Immature natural killer cell (primary cell): ENCODE data around the gene CYP2B6. TPM values are rescaled to one million over a fixed set of nuclear protein-coding genes. Genes with fewer than 3 reads are reported as not detected.
"Not testable (repeated sequence)": the region's sequence is repeated elsewhere in the genome, so short reads cannot be mapped to it uniquely, and the experiment has no call there.

Experiments used
- DNase-seq, 3 donors: peaks; one replicate each; pipeline ENCODE4 v3.0.0; 2022; ENCODE audit warnings: mixed read lengths in 1 of 3
- H3K27ac Mint-ChIP-seq, 6 donors: one replicate each; pipeline ENCODE4 v1.8.0; 2020; ENCODE audit warnings: mixed read lengths in 6 of 6, mild to moderate bottlenecking in 5 of 6, inconsistent platforms in 4 of 6, moderate library complexity in 3 of 6
- H3K27me3 Mint-ChIP-seq, 3 donors: one replicate each; pipeline ENCODE4 v1.8.0; 2020 to 2021; ENCODE audit warnings: low read depth in 3 of 3, mild to moderate bottlenecking in 3 of 3, mixed read lengths in 3 of 3, moderate library complexity in 3 of 3, inconsistent platforms in 1 of 3
- H3K36me3 Mint-ChIP-seq, 3 donors: one replicate each; pipeline ENCODE4 v1.8.0; 2020; ENCODE audit warnings: mixed read lengths in 3 of 3, inconsistent platforms in 2 of 3, mild to moderate bottlenecking in 2 of 3
- H3K4me1 Mint-ChIP-seq, 2 donors: one replicate each; pipeline ENCODE4 v1.8.0; 2020; ENCODE audit warnings: inconsistent platforms in 2 of 2, mild to moderate bottlenecking in 2 of 2, mixed read lengths in 2 of 2, moderate library complexity in 1 of 2
- H3K4me3 Mint-ChIP-seq, 5 donors: one replicate each; pipeline ENCODE4 v1.8.0; 2020; ENCODE audit warnings: mild to moderate bottlenecking in 5 of 5, mixed read lengths in 5 of 5, inconsistent platforms in 3 of 5, moderate library complexity in 3 of 5
- H3K9me3 Mint-ChIP-seq, 6 donors: one replicate each; pipeline ENCODE4 v1.8.0; 2020; ENCODE audit warnings: mild to moderate bottlenecking in 6 of 6, mixed read lengths in 6 of 6, inconsistent platforms in 4 of 6, moderate library complexity in 3 of 6
- polyA plus RNA-seq, 3 donors: library from polyadenylated mRNA; unstranded; fragments of 300-500 nt; fragmentation: Illumina TruSeq; gene quantifications; one replicate each; pipeline ENCODE4 v1.2.3, GENCODE V29; 2021

CYP2B6 gene
- not detected for polyA plus RNA-seq

DNA sequence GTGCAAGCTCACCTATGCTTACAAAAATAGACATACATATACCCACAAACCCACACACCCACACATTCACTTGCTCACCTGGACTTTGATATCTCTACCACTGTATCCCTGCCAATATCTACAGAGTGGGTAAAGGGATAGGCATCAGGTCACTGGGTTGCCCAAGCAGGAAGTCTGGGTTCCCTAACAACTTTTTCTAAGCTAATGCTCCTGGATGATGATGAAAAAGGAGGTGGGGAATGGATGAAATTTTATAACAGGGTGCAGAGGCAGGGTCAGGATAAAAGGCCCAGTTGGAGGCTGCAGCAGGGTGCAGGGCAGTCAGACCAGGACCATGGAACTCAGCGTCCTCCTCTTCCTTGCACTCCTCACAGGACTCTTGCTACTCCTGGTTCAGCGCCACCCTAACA lies at the start of gene CYP2B6:
Gene CYP2B6, plus strand, starts transcription at position 311 of the 410 bp plus-strand sequence. Its CDS starts 24 bp downstream, at position 335.
- Mint-ChIP-seq H3K4me3 (no peak within 1 kb of the TSS), H3K36me3 (peaks cover 0 to 4% (median 0%) of the 10 kb centered on the region in 3 donors), H3K9me3 (peaks cover 0 to 12% (median 4%) of the 10 kb centered on the region in 6 donors), H3K27me3 (peaks cover 3 to 34% (median 9%) of the 10 kb centered on the region in 3 donors), H3K4me1 (no peaks in the 10 kb centered on the region), H3K27ac (no peak within 1 kb of the TSS)
- no peak for DNase-seq

DNA sequence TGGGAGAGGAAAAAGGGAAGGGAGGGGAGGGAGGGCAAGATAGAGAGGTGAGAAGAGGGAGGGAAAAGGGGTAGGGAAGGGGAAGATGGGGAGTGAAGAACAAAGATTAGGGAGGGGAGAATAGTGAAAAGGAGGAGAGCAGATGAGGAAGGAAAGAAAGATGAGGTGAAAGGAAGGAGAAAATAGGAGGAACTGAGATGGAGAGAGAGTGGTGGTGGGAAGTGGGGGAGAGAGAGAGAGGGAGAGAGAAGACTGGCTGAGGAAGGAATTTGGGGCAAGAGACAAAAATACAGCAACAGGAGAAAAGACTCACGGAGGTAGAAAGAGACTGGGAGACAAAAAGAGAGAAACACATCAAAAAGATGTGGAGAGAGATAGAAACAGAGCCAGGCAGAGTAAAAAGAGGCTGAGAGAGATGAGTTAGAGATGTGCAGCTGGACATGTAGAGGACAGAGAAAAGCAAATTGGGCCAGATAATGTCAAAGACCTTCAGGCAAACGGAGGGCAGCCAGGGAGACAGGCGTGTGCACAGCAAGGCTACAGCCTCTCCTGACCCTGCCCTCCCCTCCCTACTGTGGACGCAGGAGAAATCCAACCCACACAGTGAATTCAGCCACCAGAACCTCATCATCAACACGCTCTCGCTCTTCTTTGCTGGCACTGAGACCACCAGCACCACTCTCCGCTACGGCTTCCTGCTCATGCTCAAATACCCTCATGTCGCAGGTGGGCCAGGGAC lies 49.4 kb upstream of the CYP2B6 start:
- peaks cover 4 to 15% (median 6%) of the 10 kb centered on the region in 3 donors for H3K27me3 Mint-ChIP-seq
- H3K4me1 Mint-ChIP-seq, result no peaks in the 10 kb centered on the region
- H3K9me3 Mint-ChIP-seq, result no peaks in the 10 kb centered on the region
- no peak for DNase-seq
- no peak overlapping the region for H3K4me3 Mint-ChIP-seq
- no peak overlapping the region for H3K27ac Mint-ChIP-seq
- peaks cover 3 to 7% (median 3%) of the 10 kb centered on the region in 3 donors for H3K36me3 Mint-ChIP-seq

DNA sequence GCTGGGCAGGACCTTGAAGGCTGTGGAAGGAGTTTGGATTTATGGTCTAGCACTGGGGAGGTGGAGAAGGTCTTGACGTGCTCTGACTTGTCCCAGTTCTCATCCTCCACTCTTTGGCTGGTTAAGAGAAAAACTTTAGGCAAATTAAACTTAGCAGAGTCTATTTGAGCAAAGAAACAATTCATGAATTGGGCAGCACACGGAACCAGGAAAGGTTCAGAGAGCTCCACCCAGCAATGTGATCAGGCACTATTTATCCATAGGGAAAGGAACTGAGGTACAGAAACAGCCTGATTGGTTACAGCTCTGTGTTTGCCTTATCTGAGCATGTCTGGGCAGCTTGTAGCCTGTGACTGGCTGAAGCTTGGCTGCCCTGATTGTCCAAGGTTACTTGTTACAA lies 45.4 kb upstream of the CYP2B6 start:
- Mint-ChIP-seq H3K4me1 (no peaks in the 10 kb centered on the region), H3K4me3 (no peak overlapping the region), H3K27me3 (peaks cover 2 to 17% (median 5%) of the 10 kb centered on the region in 3 donors), H3K9me3 (no peaks in the 10 kb centered on the region), H3K27ac (no peak overlapping the region), H3K36me3 (no peaks in the 10 kb centered on the region)
- no peak for DNase-seq

DNA sequence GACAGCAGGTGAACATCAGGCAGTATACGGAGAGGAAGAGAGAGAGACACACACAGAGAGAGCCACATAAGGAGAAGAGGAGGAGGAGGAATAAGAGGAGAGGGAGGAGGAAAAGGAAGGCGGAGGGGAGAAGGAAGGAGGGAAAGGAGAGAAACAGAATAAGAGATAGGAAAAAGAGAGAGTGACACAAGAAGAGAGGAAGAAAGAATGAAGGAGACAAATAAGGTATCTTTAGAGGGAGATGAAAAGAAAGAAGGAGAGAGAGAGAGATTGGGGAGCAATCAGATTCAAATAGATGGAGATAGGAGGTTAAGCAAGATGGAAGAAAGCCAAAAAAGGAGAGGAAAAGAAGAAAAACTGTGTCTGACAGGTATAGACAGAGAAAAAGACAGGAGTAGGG lies 44.0 kb upstream of the CYP2B6 start:
- Mint-ChIP-seq H3K9me3 (peaks cover 0 to 3% (median under 1%) of the 10 kb centered on the region in 6 donors), H3K4me3 (no peak overlapping the region), H3K36me3 (no peaks in the 10 kb centered on the region), H3K4me1 (no peaks in the 10 kb centered on the region), H3K27ac (no peak overlapping the region), H3K27me3 (peaks cover 2 to 19% (median 5%) of the 10 kb centered on the region in 3 donors)
- no peak for DNase-seq

DNA sequence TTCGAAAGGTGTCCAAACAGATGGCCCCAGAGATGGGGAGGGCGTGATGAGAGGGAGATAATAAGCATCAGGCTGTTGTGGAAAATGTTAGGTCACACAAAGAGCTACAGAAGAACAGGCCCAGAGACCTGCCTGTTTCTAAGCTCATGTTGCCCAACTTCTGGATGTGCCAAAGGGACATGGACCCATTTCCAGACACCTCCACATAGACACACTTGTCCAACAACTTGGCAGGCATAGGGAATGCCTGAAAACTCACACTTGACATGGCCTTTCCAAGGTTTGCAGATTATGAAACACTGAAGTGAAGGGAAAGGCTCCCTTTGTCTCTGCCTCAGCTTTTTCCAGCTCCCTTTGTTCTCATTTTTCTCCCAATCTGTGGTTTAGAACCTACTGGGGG lies 43.5 kb upstream of the CYP2B6 start:
- Mint-ChIP-seq H3K27ac (peak overlapping the region in 1 of 6 donors; percentile 16), H3K4me3 (no peak overlapping the region), H3K9me3 (peaks cover under 1 to 6% (median 4%) of the 10 kb centered on the region in 6 donors), H3K27me3 (peaks cover 2 to 19% (median 6%) of the 10 kb centered on the region in 3 donors), H3K4me1 (no peaks in the 10 kb centered on the region), H3K36me3 (peaks cover 0 to 2% (median 0%) of the 10 kb centered on the region in 3 donors)
- no peak for DNase-seq

DNA sequence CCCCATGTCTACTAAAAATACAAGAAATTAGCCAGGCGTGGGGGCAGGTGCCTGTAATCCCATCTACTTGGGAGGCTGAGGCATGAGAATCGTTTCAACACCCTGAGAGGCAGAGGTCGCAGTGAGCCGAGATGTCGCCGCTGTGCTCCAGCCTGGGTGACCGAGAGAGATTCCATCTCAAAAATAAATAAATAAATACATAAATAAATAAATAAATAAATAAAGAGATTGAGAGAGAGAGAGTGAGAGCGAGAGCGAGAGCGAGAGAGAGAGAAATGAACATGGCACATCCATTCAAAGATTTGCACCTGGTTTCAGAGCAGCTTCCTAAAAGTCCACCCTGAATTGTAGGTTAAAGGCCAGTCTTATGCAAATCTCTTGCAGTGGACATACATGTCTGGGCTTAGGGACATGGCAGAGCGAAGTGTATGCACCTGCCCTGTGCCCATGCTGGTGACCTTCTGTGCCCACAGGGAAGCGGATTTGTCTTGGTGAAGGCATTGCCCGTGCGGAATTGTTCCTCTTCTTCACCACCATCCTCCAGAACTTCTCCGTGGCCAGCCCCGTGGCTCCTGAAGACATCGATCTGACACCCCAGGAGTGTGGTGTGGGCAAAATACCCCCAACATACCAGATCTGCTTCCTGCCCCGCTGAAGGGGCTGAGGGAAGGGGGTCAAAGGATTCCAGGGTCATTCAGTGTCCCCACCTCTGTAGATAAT lies 42.3 kb upstream of the CYP2B6 start:
- H3K4me3 Mint-ChIP-seq, result no peak overlapping the region
- H3K36me3 Mint-ChIP-seq, result peaks cover 0 to 6% (median 3%) of the 10 kb centered on the region in 3 donors
- peaks cover 11 to 17% (median 15%) of the 10 kb centered on the region in 6 donors for H3K9me3 Mint-ChIP-seq
- no peaks in the 10 kb centered on the region for H3K4me1 Mint-ChIP-seq
- no peak for DNase-seq
- H3K27ac Mint-ChIP-seq, result no peak overlapping the region
- H3K27me3 Mint-ChIP-seq, result peaks cover 2 to 19% (median 8%) of the 10 kb centered on the region in 3 donors

DNA sequence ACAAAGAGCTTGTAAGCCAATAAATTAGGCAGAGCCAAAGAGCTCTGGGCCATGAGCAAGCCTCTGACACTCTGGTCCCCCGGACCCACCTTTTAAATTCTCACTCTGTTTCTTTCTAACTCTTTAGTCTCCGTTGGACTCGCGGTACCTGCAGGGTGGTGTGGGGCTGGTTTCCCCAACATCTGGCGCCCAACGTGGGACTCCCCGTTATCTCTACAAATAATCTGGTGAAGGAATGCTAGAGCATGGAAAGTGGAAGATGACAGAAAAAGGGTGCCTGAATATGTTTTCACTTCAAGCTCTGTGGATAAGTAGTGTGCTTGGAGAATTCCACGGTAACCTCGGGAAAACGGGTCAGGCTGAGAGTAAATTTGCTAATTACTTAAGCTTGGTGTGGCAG lies 36.5 kb upstream of the CYP2B6 start:
- H3K36me3 Mint-ChIP-seq, result peaks cover 5 to 15% (median 8%) of the 10 kb centered on the region in 3 donors
- no peak overlapping the region for H3K4me3 Mint-ChIP-seq
- H3K9me3 Mint-ChIP-seq, result peaks cover 22 to 50% (median 40%) of the 10 kb centered on the region in 6 donors
- no peak for DNase-seq
- H3K4me1 Mint-ChIP-seq, result no peaks in the 10 kb centered on the region
- no peak overlapping the region for H3K27ac Mint-ChIP-seq
- peaks cover 0 to 9% (median 6%) of the 10 kb centered on the region in 3 donors for H3K27me3 Mint-ChIP-seq

DNA sequence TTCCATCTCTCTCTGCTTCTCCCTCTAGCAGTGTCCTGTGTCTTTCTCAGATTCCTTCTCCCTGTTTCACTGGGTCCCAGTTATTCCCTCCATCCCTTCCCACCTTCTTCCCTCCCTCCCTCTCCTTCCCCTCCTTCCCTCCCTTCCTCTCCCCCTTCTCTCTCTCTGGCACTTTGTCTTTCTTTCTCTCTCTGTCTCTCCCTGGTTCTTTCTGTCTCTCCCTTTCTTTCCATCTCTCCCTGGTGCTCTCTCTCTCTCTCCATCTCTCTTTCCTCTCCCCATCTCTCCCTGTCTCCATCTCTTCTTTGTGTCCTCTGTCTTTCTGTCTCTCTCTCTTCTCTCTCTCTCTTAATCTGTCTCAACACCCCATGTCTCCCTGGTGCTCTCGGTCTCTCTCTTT lies 31.7 kb upstream of the CYP2B6 start:
- Mint-ChIP-seq H3K27ac (no peak overlapping the region), H3K27me3 (peaks cover 0 to 4% (median 3%) of the 10 kb centered on the region in 3 donors), H3K36me3 (peaks cover 4 to 5% (median 5%) of the 10 kb centered on the region in 3 donors), H3K9me3 (peaks cover 4 to 28% (median 20%) of the 10 kb centered on the region in 6 donors), H3K4me1 (peaks cover 17 to 18% of the 10 kb centered on the region in 2 donors), H3K4me3 (no peak overlapping the region)
- no peak for DNase-seq

DNA sequence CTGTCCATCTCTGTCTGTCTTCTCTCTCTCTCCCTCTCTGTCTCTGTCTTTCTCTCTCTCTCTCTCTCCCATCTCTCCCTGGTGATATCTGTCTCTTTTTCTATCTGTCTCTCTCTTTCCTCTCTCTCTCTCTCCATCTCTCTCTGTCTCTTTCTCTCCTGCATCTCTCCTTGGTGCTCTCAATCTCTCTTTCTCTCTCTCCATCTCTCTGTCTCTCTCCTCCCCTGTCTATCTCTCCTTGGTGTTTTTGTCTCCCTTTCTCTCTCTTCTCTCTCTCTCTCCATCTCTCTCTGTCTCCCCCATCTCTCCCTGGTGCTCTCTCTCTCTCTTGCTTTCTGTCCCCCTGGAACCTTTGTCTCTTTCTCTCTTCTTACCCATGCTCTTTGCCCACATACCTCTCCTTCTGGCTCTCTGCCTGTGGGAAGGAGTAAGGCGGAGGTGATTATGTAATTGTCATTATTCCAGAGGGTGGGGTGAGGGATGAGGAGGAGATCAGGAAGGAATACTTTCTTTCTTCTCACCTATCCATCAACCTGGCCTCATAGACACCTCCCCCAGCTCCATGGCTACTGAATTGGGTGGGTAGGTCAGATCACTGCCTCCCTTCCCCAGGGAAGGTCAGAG lies 30.9 kb upstream of the CYP2B6 start:
- H3K36me3 Mint-ChIP-seq, result peaks cover 0 to 5% (median 5%) of the 10 kb centered on the region in 3 donors
- peaks cover 2 to 19% (median 12%) of the 10 kb centered on the region in 6 donors for H3K9me3 Mint-ChIP-seq
- no peak overlapping the region for H3K27ac Mint-ChIP-seq
- DNase-seq, result no peak
- no peak overlapping the region for H3K4me3 Mint-ChIP-seq
- H3K27me3 Mint-ChIP-seq, result peaks cover 0 to 6% (median 4%) of the 10 kb centered on the region in 3 donors
- H3K4me1 Mint-ChIP-seq, result peaks cover 17 to 18% of the 10 kb centered on the region in 2 donors

DNA sequence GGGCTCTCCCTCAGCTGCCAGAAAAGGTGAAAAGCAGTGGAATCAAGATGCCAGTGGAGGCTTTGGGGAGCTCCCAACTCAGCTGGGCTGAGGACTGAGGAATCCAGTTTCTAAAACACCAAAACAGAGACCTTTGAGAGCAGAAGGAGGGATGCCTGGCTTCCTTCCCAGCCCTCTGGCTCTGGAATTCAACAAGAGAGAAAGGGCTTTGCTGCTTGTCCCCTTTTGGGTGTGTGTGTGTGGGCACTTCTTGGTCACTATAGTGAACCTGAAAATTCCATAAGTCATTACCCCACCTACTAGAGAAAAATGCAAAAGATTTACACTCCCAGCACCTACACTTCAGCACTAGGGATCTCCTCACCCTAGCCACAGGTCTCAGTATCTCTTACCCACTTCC lies 30.3 kb upstream of the CYP2B6 start:
- H3K27ac Mint-ChIP-seq, result no peak overlapping the region
- H3K4me3 Mint-ChIP-seq, result peak overlapping the region in 1 of 5 donors; percentile 28
- DNase-seq, result no peak
- H3K4me1 Mint-ChIP-seq, result peaks cover 17 to 18% of the 10 kb centered on the region in 2 donors
- H3K9me3 Mint-ChIP-seq, result peaks cover 2 to 16% (median 8%) of the 10 kb centered on the region in 6 donors
- H3K36me3 Mint-ChIP-seq, result peaks cover 0 to 5% (median 5%) of the 10 kb centered on the region in 3 donors
- H3K27me3 Mint-ChIP-seq, result peaks cover 0 to 6% (median 4%) of the 10 kb centered on the region in 3 donors

DNA sequence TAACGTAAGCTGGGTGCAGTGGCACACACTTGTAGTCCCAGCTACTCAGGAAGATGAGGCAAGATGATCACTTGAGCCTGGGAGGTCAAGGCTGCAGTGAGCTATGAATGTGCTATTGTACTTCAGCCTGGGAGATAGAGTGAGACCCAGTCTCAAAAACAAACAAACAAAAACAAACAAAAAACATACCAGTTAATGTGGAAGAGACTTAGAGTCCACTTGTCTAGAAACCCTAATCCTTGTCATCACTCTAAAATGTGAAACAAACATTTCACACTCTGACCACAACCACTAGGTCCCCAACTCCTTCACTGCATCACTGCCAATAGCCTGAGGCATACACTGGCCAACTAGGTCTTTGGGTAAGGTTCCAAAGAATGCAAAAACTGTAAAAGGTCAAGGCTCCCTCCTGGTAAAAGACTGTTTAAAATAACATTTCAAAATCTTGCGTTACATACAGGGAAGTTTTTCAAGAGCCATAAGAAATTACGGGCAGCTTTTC lies 28.6 kb upstream of the CYP2B6 start:
- H3K36me3 Mint-ChIP-seq, result no peaks in the 10 kb centered on the region
- H3K27ac Mint-ChIP-seq, result no peak overlapping the region
- no peak for DNase-seq
- peaks cover 0 to 1% (median 0%) of the 10 kb centered on the region in 6 donors for H3K9me3 Mint-ChIP-seq
- H3K4me3 Mint-ChIP-seq, result no peak overlapping the region
- H3K27me3 Mint-ChIP-seq, result peaks cover 0 to 7% (median 4%) of the 10 kb centered on the region in 3 donors
- peaks cover 17 to 18% of the 10 kb centered on the region in 2 donors for H3K4me1 Mint-ChIP-seq

DNA sequence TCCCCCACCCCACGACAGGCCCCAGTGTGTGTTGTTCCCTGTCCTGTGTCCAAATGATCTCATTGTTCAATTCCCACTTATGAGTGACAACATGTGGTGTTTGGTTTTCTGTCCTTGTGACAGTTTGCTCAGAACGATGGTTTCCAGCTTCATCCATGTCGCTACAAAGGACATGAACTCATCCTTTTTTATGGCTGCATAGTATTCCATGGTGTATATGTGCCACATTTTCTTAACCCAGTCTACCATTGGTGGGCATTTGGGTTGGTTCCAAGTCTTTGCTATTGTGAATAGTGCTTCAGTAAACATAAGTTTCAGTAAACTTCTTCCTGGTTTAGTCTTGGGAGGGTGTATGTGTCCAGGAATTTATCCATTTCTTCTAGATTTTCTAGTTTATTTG lies 26.7 kb upstream of the CYP2B6 start:
- H3K27ac Mint-ChIP-seq, result not testable (repeated sequence)

DNA sequence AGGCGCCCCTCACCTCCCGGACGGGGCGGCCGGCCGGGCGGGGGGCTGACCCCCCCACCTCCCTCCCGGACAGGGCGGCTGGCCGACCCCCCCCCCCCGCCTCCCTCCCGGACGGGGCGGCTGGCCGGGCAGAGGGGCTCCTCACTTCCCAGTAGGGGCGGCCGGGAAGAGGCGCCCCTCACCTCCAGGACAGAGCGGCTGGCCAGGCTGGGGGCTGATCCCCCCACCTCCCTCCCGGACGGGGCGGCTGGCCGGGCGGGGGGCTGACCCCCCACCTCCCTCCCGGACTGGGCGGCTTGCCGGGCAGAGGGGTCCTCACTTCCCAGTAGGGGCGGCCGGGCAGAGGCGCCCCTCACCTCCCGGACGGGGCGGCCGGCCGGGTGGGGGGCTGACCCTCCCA lies 25.7 kb upstream of the CYP2B6 start:
- not testable (repeated sequence) for H3K9me3 Mint-ChIP-seq, H3K27me3 Mint-ChIP-seq, H3K27ac Mint-ChIP-seq, H3K4me3 Mint-ChIP-seq, H3K36me3 Mint-ChIP-seq, DNase-seq
- H3K4me1 Mint-ChIP-seq, result peaks cover 24 to 27% of the 10 kb centered on the region in 2 donors

More for the DNA sequence above, 26.7 kb upstream of the CYP2B6 start:
- H3K9me3 Mint-ChIP-seq, H3K4me3 Mint-ChIP-seq, DNase-seq, H3K27me3 Mint-ChIP-seq, H3K36me3 Mint-ChIP-seq: not testable (repeated sequence)
- H3K4me1 Mint-ChIP-seq, result peaks cover 17 to 18% of the 10 kb centered on the region in 2 donors
